Panc1 (cell line): Measurements from ENCODE around the gene TAS2R41.

Experiments used
- CTCF ChIP-seq: fragments of 450-650 bp; IDR thresholded peaks from 2 replicates; pipeline ENCODE4 v1.5.1; 2017; ENCODE audit warnings: mild to moderate bottlenecking
- POLR2AphosphoS5 ChIP-seq: IDR thresholded peaks from 2 replicates; pipeline ENCODE4 v1.6.1; 2012; ENCODE audit warnings: mild to moderate bottlenecking, low read depth, low read length, moderate library complexity
- REST ChIP-seq, 2 experiments: IDR thresholded peaks; 2 replicates each; pipeline ENCODE4 v1.6.1; 2011 to 2012; ENCODE audit warnings: low read depth in 2 of 2, control low read depth in 1 of 2, low read length in 1 of 2, mild to moderate bottlenecking in 1 of 2, moderate library complexity in 1 of 2; ENCODE audit not compliant: insufficient read depth in 1 of 2
- SIN3A ChIP-seq: IDR thresholded peaks from 2 replicates; pipeline ENCODE4 v1.6.1; 2012; ENCODE audit warnings: low read depth, mild to moderate bottlenecking, low read length, moderate library complexity, borderline replicate concordance; ENCODE audit not compliant: insufficient read depth
- TCF7L2 ChIP-seq: IDR thresholded peaks from 2 replicates; pipeline ENCODE4 v1.6.1; 2011; ENCODE audit warnings: mild to moderate bottlenecking, low read depth, low read length, inconsistent platforms

DNA sequence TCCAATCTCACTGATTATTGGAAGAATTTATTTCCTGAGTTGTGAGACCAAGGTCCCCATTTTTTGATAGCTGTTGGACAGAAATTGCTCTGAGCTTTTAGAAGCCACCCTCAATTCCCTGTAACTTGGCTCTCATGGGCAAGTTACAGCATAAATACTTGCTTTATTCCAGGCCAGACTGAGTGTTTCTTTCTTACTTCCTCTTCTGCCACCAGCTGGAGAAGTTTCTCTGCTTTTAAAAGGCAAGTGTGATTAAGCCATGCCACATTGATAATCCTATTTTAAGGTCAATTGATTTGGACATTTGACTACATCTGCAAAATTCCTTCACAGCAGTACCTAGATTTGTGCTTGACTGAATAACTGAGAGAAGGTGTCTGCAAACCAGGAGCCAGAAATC is 14.1 kb upstream of the TAS2R41 start:
- TF ChIP-seq CTCF (no peak), REST (IDR thresholded peaks at IDR 0.05; ENCODE audit: insufficient read depth in 1 of 2, low read depth in 2 of 2, low read length in 1 of 2) (no peak), POLR2AphosphoS5 (no peak), SIN3A (no peak), TCF7L2 (no peak)
